HG02981 (cell line): Measurements from ENCODE around the gene ANKH.

ENCODE experiments used
- ATAC-seq: cut with Tn5 transposase; IDR thresholded peaks from one replicate; pipeline ENCODE4 v1.9.1; 2021; ENCODE audit warnings: mild to moderate bottlenecking, moderate library complexity; ENCODE audit not compliant: unreplicated experiment

ANKH gene

GRCh38 chr5:14720236-14720923 is 151.2 kb downstream of the ANKH start:
- no peak for ATAC-seq

GRCh38 chr5:14718778-14719177 is 152.8 kb downstream of the ANKH start:
- ATAC-seq, result no peak

- ATAC-seq, result no peak
Observed at GRCh38 chr5:14716755-14717752, 154.5 kb downstream of the ANKH start.

GRCh38 chr5:14715481-14715880 is 156.1 kb downstream of the ANKH start:
- no peak for ATAC-seq

- ATAC-seq, result no peak
Observed at GRCh38 chr5:14714706-14715105, 156.9 kb downstream of the ANKH start.

- ATAC-seq, result no peak
Observed at GRCh38 chr5:14713476-14714390, 157.8 kb downstream of the ANKH start.

GRCh38 chr5:14712666-14713065 is 158.9 kb downstream of the ANKH start:
- no peak for ATAC-seq

- no peak for ATAC-seq
Observed at GRCh38 chr5:14712131-14712530, 159.4 kb downstream of the ANKH start.

GRCh38 chr5:14710313-14710994 is 161.1 kb downstream of the ANKH start:
- no peak for ATAC-seq

GRCh38 chr5:14708551-14708950 is 163.0 kb downstream of the ANKH start:
- no peak for ATAC-seq

- ATAC-seq, result no peak
Observed at GRCh38 chr5:14707811-14708390, 163.7 kb downstream of the ANKH start.

GRCh38 chr5:14706615-14707021 is 165.0 kb downstream of the ANKH start:
- ATAC-seq, result no peak

- ATAC-seq, result no peak
Observed at GRCh38 chr5:14705556-14705955, 166.0 kb downstream of the ANKH start.

- no peak for ATAC-seq
Observed at GRCh38 chr5:14702238-14702839, 169.2 kb downstream of the ANKH start.

- ATAC-seq, result no peak
Observed at GRCh38 chr5:14701556-14701955, 170.0 kb downstream of the ANKH start.

- no peak for ATAC-seq
Observed at GRCh38 chr5:14700478-14701436, 170.8 kb downstream of the ANKH start.

- ATAC-seq, result no peak
Observed at GRCh38 chr5:14699807-14700400, 171.7 kb downstream of the ANKH start.

- no peak for ATAC-seq
Observed at GRCh38 chr5:14699159-14699558, 172.4 kb downstream of the ANKH start.
